ENCODE data around the gene TNFAIP3. TPM values are rescaled to one million over a fixed set of nuclear protein-coding genes. Genes with fewer than 3 reads are reported as not detected.

TNFAIP3 gene
- total RNA-seq, 1 donor from 2014 or later: 6.3 TPM

- Histone ChIP-seq H3K27ac (ENCODE audit: low read depth, low read length) (no peak overlapping the region), H3K9me3 (ENCODE audit: control insufficient read depth in 3 of 3, low read length in 3 of 3) (no peaks in the 10 kb centered on the region), H3K4me1 (ENCODE audit: control insufficient read depth in 3 of 3, insufficient read depth in 3 of 3, low read length in 3 of 3) (peaks cover 0 to 3% (median 0%) of the 10 kb centered on the region in 3 donors), H3K27me3 (ENCODE audit: control insufficient read depth in 3 of 3, insufficient read depth in 3 of 3, low read length in 3 of 3) (no peaks in the 10 kb centered on the region), H3K9ac (ENCODE audit: low read depth in 1 of 3, low read length in 3 of 3) (no peak overlapping the region), H3K4me3 (ENCODE audit: low read length in 3 of 3) (no peak overlapping the region), H3K36me3 (ENCODE audit: control insufficient read depth in 3 of 3, insufficient read depth in 3 of 3, low read length in 3 of 3) (no peaks in the 10 kb centered on the region)
Observed at GRCh38 chr6:137850816-137851602, 16.1 kb upstream of the TNFAIP3 start.

GRCh38 chr6:137851669-137852068 is 15.4 kb upstream of the TNFAIP3 start:
- Histone ChIP-seq H3K27me3 (ENCODE audit: control insufficient read depth in 3 of 3, insufficient read depth in 3 of 3, low read length in 3 of 3) (no peaks in the 10 kb centered on the region), H3K9me3 (ENCODE audit: control insufficient read depth in 3 of 3, low read length in 3 of 3) (no peaks in the 10 kb centered on the region), H3K4me3 (ENCODE audit: low read length in 3 of 3) (no peak overlapping the region), H3K4me1 (ENCODE audit: control insufficient read depth in 3 of 3, insufficient read depth in 3 of 3, low read length in 3 of 3) (peaks cover 0 to 3% (median 0%) of the 10 kb centered on the region in 3 donors), H3K27ac (ENCODE audit: low read depth, low read length) (no peak overlapping the region), H3K36me3 (ENCODE audit: control insufficient read depth in 3 of 3, insufficient read depth in 3 of 3, low read length in 3 of 3) (no peaks in the 10 kb centered on the region), H3K9ac (ENCODE audit: low read depth in 1 of 3, low read length in 3 of 3) (no peak overlapping the region)

GRCh38 chr6:137852346-137852745 is 14.7 kb upstream of the TNFAIP3 start:
- Histone ChIP-seq H3K27me3 (ENCODE audit: control insufficient read depth in 3 of 3, insufficient read depth in 3 of 3, low read length in 3 of 3) (no peaks in the 10 kb centered on the region), H3K4me3 (ENCODE audit: low read length in 3 of 3) (no peak overlapping the region), H3K36me3 (ENCODE audit: control insufficient read depth in 3 of 3, insufficient read depth in 3 of 3, low read length in 3 of 3) (no peaks in the 10 kb centered on the region), H3K27ac (ENCODE audit: low read depth, low read length) (no peak overlapping the region), H3K4me1 (ENCODE audit: control insufficient read depth in 3 of 3, insufficient read depth in 3 of 3, low read length in 3 of 3) (peaks cover 0 to 3% (median 0%) of the 10 kb centered on the region in 3 donors), H3K9ac (ENCODE audit: low read depth in 1 of 3, low read length in 3 of 3) (no peak overlapping the region), H3K9me3 (ENCODE audit: control insufficient read depth in 3 of 3, low read length in 3 of 3) (no peaks in the 10 kb centered on the region)

GRCh38 chr6:137852811-137853210 is 14.2 kb upstream of the TNFAIP3 start:
- Histone ChIP-seq H3K9ac (ENCODE audit: low read depth in 1 of 3, low read length in 3 of 3) (no peak overlapping the region), H3K27me3 (ENCODE audit: control insufficient read depth in 3 of 3, insufficient read depth in 3 of 3, low read length in 3 of 3) (no peaks in the 10 kb centered on the region), H3K27ac (ENCODE audit: low read depth, low read length) (no peak overlapping the region), H3K36me3 (ENCODE audit: control insufficient read depth in 3 of 3, insufficient read depth in 3 of 3, low read length in 3 of 3) (no peaks in the 10 kb centered on the region), H3K4me3 (ENCODE audit: low read length in 3 of 3) (no peak overlapping the region), H3K9me3 (ENCODE audit: control insufficient read depth in 3 of 3, low read length in 3 of 3) (no peaks in the 10 kb centered on the region), H3K4me1 (ENCODE audit: control insufficient read depth in 3 of 3, insufficient read depth in 3 of 3, low read length in 3 of 3) (peaks cover 0 to 3% (median 0%) of the 10 kb centered on the region in 3 donors)

GRCh38 chr6:137853569-137854213 is 13.4 kb upstream of the TNFAIP3 start:
- Histone ChIP-seq H3K4me3 (ENCODE audit: low read length in 3 of 3) (no peak overlapping the region), H3K4me1 (ENCODE audit: control insufficient read depth in 3 of 3, insufficient read depth in 3 of 3, low read length in 3 of 3) (peaks cover 0 to 3% (median 0%) of the 10 kb centered on the region in 3 donors), H3K9me3 (ENCODE audit: control insufficient read depth in 3 of 3, low read length in 3 of 3) (no peaks in the 10 kb centered on the region), H3K27me3 (ENCODE audit: control insufficient read depth in 3 of 3, insufficient read depth in 3 of 3, low read length in 3 of 3) (no peaks in the 10 kb centered on the region), H3K27ac (ENCODE audit: low read depth, low read length) (no peak overlapping the region), H3K9ac (ENCODE audit: low read depth in 1 of 3, low read length in 3 of 3) (no peak overlapping the region), H3K36me3 (ENCODE audit: control insufficient read depth in 3 of 3, insufficient read depth in 3 of 3, low read length in 3 of 3) (no peaks in the 10 kb centered on the region)

GRCh38 chr6:137856138-137856898 is 10.7 kb upstream of the TNFAIP3 start:
- no peak overlapping the region for H3K4me3 ChIP-seq (ENCODE audit: low read length in 3 of 3)
- no peak overlapping the region for H3K27ac ChIP-seq (ENCODE audit: low read depth, low read length)
- H3K9ac ChIP-seq (ENCODE audit: low read depth in 1 of 3, low read length in 3 of 3): no peak overlapping the region
- no peaks in the 10 kb centered on the region for H3K27me3 ChIP-seq (ENCODE audit: control insufficient read depth in 3 of 3, insufficient read depth in 3 of 3, low read length in 3 of 3)
- no peaks in the 10 kb centered on the region for H3K4me1 ChIP-seq (ENCODE audit: control insufficient read depth in 3 of 3, insufficient read depth in 3 of 3, low read length in 3 of 3)
- no peaks in the 10 kb centered on the region for H3K9me3 ChIP-seq (ENCODE audit: control insufficient read depth in 3 of 3, low read length in 3 of 3)
- H3K36me3 ChIP-seq (ENCODE audit: control insufficient read depth in 3 of 3, insufficient read depth in 3 of 3, low read length in 3 of 3): no peaks in the 10 kb centered on the region

- Histone ChIP-seq H3K4me3 (ENCODE audit: low read length in 3 of 3) (no peak overlapping the region), H3K27ac (ENCODE audit: low read depth, low read length) (no peak overlapping the region), H3K4me1 (ENCODE audit: control insufficient read depth in 3 of 3, insufficient read depth in 3 of 3, low read length in 3 of 3) (no peaks in the 10 kb centered on the region), H3K27me3 (ENCODE audit: control insufficient read depth in 3 of 3, insufficient read depth in 3 of 3, low read length in 3 of 3) (no peaks in the 10 kb centered on the region), H3K9ac (ENCODE audit: low read depth in 1 of 3, low read length in 3 of 3) (no peak overlapping the region), H3K36me3 (ENCODE audit: control insufficient read depth in 3 of 3, insufficient read depth in 3 of 3, low read length in 3 of 3) (no peaks in the 10 kb centered on the region), H3K9me3 (ENCODE audit: control insufficient read depth in 3 of 3, low read length in 3 of 3) (no peaks in the 10 kb centered on the region)
Observed at GRCh38 chr6:137859025-137859424, 8.0 kb upstream of the TNFAIP3 start.

- Histone ChIP-seq H3K27ac (ENCODE audit: low read depth, low read length) (no peak overlapping the region), H3K4me1 (ENCODE audit: control insufficient read depth in 3 of 3, insufficient read depth in 3 of 3, low read length in 3 of 3) (no peaks in the 10 kb centered on the region), H3K9me3 (ENCODE audit: control insufficient read depth in 3 of 3, low read length in 3 of 3) (no peaks in the 10 kb centered on the region), H3K4me3 (ENCODE audit: low read length in 3 of 3) (no peak overlapping the region), H3K9ac (ENCODE audit: low read depth in 1 of 3, low read length in 3 of 3) (no peak overlapping the region), H3K36me3 (ENCODE audit: control insufficient read depth in 3 of 3, insufficient read depth in 3 of 3, low read length in 3 of 3) (no peaks in the 10 kb centered on the region), H3K27me3 (ENCODE audit: control insufficient read depth in 3 of 3, insufficient read depth in 3 of 3, low read length in 3 of 3) (no peaks in the 10 kb centered on the region)
Observed at GRCh38 chr6:137860394-137861005, 6.6 kb upstream of the TNFAIP3 start.

- Histone ChIP-seq H3K27ac (ENCODE audit: low read depth, low read length) (no peak overlapping the region), H3K9me3 (ENCODE audit: control insufficient read depth in 3 of 3, low read length in 3 of 3) (no peaks in the 10 kb centered on the region), H3K36me3 (ENCODE audit: control insufficient read depth in 3 of 3, insufficient read depth in 3 of 3, low read length in 3 of 3) (no peaks in the 10 kb centered on the region)
Observed at GRCh38 chr6:137861550-137862337, 5.3 kb upstream of the TNFAIP3 start.

More at GRCh38 chr6:137861550-137862337, 5.3 kb upstream of the TNFAIP3 start:
- Histone ChIP-seq H3K4me3 (ENCODE audit: low read length in 3 of 3) (no peak overlapping the region), H3K4me1 (ENCODE audit: control insufficient read depth in 3 of 3, insufficient read depth in 3 of 3, low read length in 3 of 3) (peaks cover 3 to 6% (median 5%) of the 10 kb centered on the region in 3 donors), H3K27me3 (ENCODE audit: control insufficient read depth in 3 of 3, insufficient read depth in 3 of 3, low read length in 3 of 3) (no peaks in the 10 kb centered on the region), H3K9ac (ENCODE audit: low read depth in 1 of 3, low read length in 3 of 3) (no peak overlapping the region)

All from skeletal muscle tissue (tissue), 4 donors.